Measurements from ENCODE around the gene HTT-AS.

- TF ChIP-seq TAF1 (IDR thresholded peaks at IDR 0.05; ENCODE audit: borderline replicate concordance, insufficient read depth, low read length): no peak
- no peak for TF ChIP-seq POLR2AphosphoS5 (IDR thresholded peaks at IDR 0.05; ENCODE audit: low read depth, low read length)
These were observed 32.2 kb upstream of the HTT-AS start for GRCh38 chr4:3106339-3107186.

Data from PFSK-1 (cell line).